HepG2 (cell line): ENCODE measurements around the gene PTPRD. TPM values are rescaled to one million over a fixed set of nuclear protein-coding genes. Genes with fewer than 3 reads are reported as not detected.

Experiments used
- CENPT ChIP-seq: sonication (generic); formaldehyde crosslinking; IDR thresholded peaks from 2 replicates; pipeline ENCODE4 v1.8.0; 2022; ENCODE audit warnings: low read depth, mild to moderate bottlenecking, moderate library complexity, missing genetic modification reagents
- DPF2 ChIP-seq: sonication (generic); formaldehyde crosslinking; IDR thresholded peaks from 2 replicates; pipeline ENCODE4 v1.4.0; 2020; ENCODE audit warnings: mild to moderate bottlenecking, low read depth, missing genetic modification reagents, borderline replicate concordance
- MBNL3 ChIP-seq: fragments of 250-450 bp; sonication (Bioruptor Pico); conservative IDR thresholded peaks from 2 replicates; pipeline ENCODE4 v1.8.0; 2022; ENCODE audit warnings: mild to moderate bottlenecking, inconsistent platforms
- TOPORS ChIP-seq: sonication (generic); formaldehyde crosslinking; IDR thresholded peaks from 2 replicates; pipeline ENCODE4 v1.8.0; 2023; ENCODE audit warnings: mild to moderate bottlenecking, missing genetic modification reagents
- ZBTB21 ChIP-seq: sonication (generic); formaldehyde crosslinking; IDR thresholded peaks from 2 replicates; pipeline ENCODE4 v1.4.0; 2020; ENCODE audit warnings: missing genetic modification reagents
- ZBTB37 ChIP-seq: sonication (generic); formaldehyde crosslinking; IDR thresholded peaks from 2 replicates; pipeline ENCODE4 v1.4.0; 2020; ENCODE audit warnings: mild to moderate bottlenecking, missing genetic modification reagents
- ZC3H13 ChIP-seq: sonication (generic); formaldehyde crosslinking; IDR thresholded peaks from 2 replicates; pipeline ENCODE4 v1.8.1; 2023; ENCODE audit warnings: mild to moderate bottlenecking, missing genetic modification reagents, moderate library complexity
- ZNF124 ChIP-seq: sonication (generic); formaldehyde crosslinking; IDR thresholded peaks from 2 replicates; pipeline ENCODE4 v1.4.0; 2020; ENCODE audit warnings: missing genetic modification reagents
- ZNF431 ChIP-seq: sonication (generic); formaldehyde crosslinking; IDR thresholded peaks from 2 replicates; pipeline ENCODE4 v1.9.0; 2022; ENCODE audit warnings: missing genetic modification reagents, low read depth, mild to moderate bottlenecking, borderline replicate concordance
- ZNF547 ChIP-seq: sonication (generic); formaldehyde crosslinking; IDR thresholded peaks from 2 replicates; pipeline ENCODE4 v1.5.1; 2020; ENCODE audit warnings: mild to moderate bottlenecking, missing genetic modification reagents
- ZNF724P ChIP-seq: sonication (generic); formaldehyde crosslinking; IDR thresholded peaks from 2 replicates; pipeline ENCODE4 v1.8.0; 2022; ENCODE audit warnings: missing genetic modification reagents, borderline replicate concordance
- ZNF777 ChIP-seq: sonication (generic); formaldehyde crosslinking; IDR thresholded peaks from 2 replicates; pipeline ENCODE4 v1.4.0; 2020; ENCODE audit warnings: missing genetic modification reagents
- polyA plus RNA-seq, 8 experiments: library from polyadenylated mRNA; depleted of rRNA in 3 of 8; stranded (reverse) in 7 of 8; unstranded in 1 of 8; fragments of >200 nt; fragmentation: Illumina TruSeq in 4 of 8; extraction: Trizol in 4 of 8; gene quantifications; 2 replicates each; pipeline versions ENCODE4 v1.2.1 to v1.2.3, GENCODE V29; 2011 to 2016; ENCODE audit warnings: low read depth in 4 of 8, missing spikeins in 1 of 8, mixed read lengths in 1 of 8; ENCODE audit not compliant: insufficient read depth in 1 of 8
- total RNA-seq, 5 experiments: library from RNA; depleted of rRNA; stranded (reverse); fragments of >200 nt; fragmentation: Illumina TruSeq; extraction: Trizol; gene quantifications; 2 replicates each; pipeline ENCODE4 v1.2.3, GENCODE V29; 2016; ENCODE audit warnings: low read depth in 1 of 5
- TF ChIP-seq, protein P1 (sequence below): sonication (generic); formaldehyde crosslinking; IDR thresholded peaks from 2 replicates; pipeline ENCODE4 v1.4.0; 2020; ENCODE audit warnings: missing genetic modification reagents, borderline replicate concordance

The PTPRD gene
- total and polyA plus RNA-seq, 2 of the 13 experiments (the other 11 are each of a cell fraction or from before 2014, with no cell fraction given): 0.05 TPM; not detected in 1

DNA sequence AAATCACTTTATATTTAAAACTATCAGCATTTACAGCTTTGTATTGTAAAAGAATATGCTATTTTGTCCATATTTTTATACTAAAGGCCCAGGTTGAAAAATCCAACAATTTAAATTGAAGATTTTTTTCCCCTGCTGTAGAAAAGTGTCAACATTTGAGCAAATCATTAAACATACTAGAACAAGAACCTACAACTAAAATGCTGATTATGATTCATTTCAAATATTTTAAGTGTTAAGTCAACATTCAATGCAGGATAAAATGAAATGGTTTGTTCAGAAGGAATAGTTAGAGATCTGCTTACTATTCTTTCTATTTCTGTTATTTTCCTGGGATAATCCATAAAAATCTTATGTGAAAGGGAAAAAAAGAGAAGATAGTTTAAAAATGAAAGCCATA lies 1946.7 kb downstream of the PTPRD start (continued):
- TF ChIP-seq, protein P1, sequence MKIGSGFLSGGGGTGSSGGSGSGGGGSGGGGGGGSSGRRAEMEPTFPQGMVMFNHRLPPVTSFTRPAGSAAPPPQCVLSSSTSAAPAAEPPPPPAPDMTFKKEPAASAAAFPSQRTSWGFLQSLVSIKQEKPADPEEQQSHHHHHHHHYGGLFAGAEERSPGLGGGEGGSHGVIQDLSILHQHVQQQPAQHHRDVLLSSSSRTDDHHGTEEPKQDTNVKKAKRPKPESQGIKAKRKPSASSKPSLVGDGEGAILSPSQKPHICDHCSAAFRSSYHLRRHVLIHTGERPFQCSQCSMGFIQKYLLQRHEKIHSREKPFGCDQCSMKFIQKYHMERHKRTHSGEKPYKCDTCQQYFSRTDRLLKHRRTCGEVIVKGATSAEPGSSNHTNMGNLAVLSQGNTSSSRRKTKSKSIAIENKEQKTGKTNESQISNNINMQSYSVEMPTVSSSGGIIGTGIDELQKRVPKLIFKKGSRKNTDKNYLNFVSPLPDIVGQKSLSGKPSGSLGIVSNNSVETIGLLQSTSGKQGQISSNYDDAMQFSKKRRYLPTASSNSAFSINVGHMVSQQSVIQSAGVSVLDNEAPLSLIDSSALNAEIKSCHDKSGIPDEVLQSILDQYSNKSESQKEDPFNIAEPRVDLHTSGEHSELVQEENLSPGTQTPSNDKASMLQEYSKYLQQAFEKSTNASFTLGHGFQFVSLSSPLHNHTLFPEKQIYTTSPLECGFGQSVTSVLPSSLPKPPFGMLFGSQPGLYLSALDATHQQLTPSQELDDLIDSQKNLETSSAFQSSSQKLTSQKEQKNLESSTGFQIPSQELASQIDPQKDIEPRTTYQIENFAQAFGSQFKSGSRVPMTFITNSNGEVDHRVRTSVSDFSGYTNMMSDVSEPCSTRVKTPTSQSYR (CRISPR knock-in tag): no peak
- no peak for TF ChIP-seq ZNF547 (CRISPR knock-in tag)
- TF ChIP-seq ZNF724P: no peak
- TF ChIP-seq ZNF431 (CRISPR knock-in tag): no peak
- TF ChIP-seq CENPT (CRISPR knock-in tag): no peak
- TF ChIP-seq DPF2: no peak
- no peak for TF ChIP-seq ZBTB21 (CRISPR knock-in tag)
- TF ChIP-seq ZBTB37 (CRISPR knock-in tag): no peak
- TF ChIP-seq ZNF777 (CRISPR knock-in tag): no peak
- no peak for TF ChIP-seq ZC3H13 (CRISPR knock-in tag)
- no peak for TF ChIP-seq TOPORS
- no peak for TF ChIP-seq MBNL3 (CRISPR knock-in tag)
- TF ChIP-seq ZNF124 (CRISPR knock-in tag): no peak
- TF ChIP-seq, all 625 proteins: peak for 0
